Activated CD4-positive, CD25-positive, alpha-beta regulatory T cell (primary cell): ENCODE results near the gene KIFC3.
"Not testable (repeated sequence)": the region's sequence is repeated elsewhere in the genome, so short reads cannot be mapped to it uniquely, and the experiment has no call there.

ENCODE experiments used
- DNase-seq, 4 experiments: peaks; one replicate each; lab custom pipeline; 2025; lab: John Stamatoyannopoulos, UW

KIFC3 gene

GRCh38 chr16:57786632-57787518, 15.4 kb downstream of the KIFC3 start:
- no peak for DNase-seq

GRCh38 chr16:57785924-57786323, 16.4 kb downstream of the KIFC3 start:
- DNase-seq: no peak

GRCh38 chr16:57785385-57785784, 16.9 kb downstream of the KIFC3 start:
- no peak for DNase-seq

- DNase-seq: no peak
Measured at GRCh38 chr16:57784334-57784733, 18.0 kb downstream of the KIFC3 start.

- DNase-seq: no peak
Measured at GRCh38 chr16:57783883-57784282, 18.4 kb downstream of the KIFC3 start.

GRCh38 chr16:57783116-57783515, 19.2 kb downstream of the KIFC3 start:
- no peak for DNase-seq

- DNase-seq: not testable (repeated sequence)
Measured at GRCh38 chr16:57782607-57783055, 19.7 kb downstream of the KIFC3 start.

- no peak for DNase-seq
Measured at GRCh38 chr16:57781741-57782606, 20.3 kb downstream of the KIFC3 start.

- no peak for DNase-seq
Measured at GRCh38 chr16:57781349-57781740, 20.9 kb downstream of the KIFC3 start.

GRCh38 chr16:57779836-57780235, 22.5 kb downstream of the KIFC3 start:
- not testable (repeated sequence) for DNase-seq

- DNase-seq: no peak
Measured at GRCh38 chr16:57778658-57779057, 23.6 kb downstream of the KIFC3 start.

- no peak for DNase-seq
Measured at GRCh38 chr16:57775661-57776469, 26.4 kb downstream of the KIFC3 start.

GRCh38 chr16:57774705-57775285, 27.5 kb downstream of the KIFC3 start:
- no peak for DNase-seq

GRCh38 chr16:57773655-57774295, 28.5 kb downstream of the KIFC3 start:
- DNase-seq: no peak

GRCh38 chr16:57773019-57773418, 29.3 kb downstream of the KIFC3 start:
- DNase-seq: no peak

GRCh38 chr16:57771141-57771785, 31.0 kb downstream of the KIFC3 start:
- no peak for DNase-seq

GRCh38 chr16:57770361-57770760, 31.9 kb downstream of the KIFC3 start:
- no peak for DNase-seq

- no peak for DNase-seq
Measured at GRCh38 chr16:57769541-57770145, 32.6 kb downstream of the KIFC3 start.

- no peak for DNase-seq
Measured at GRCh38 chr16:57766714-57767348, 35.5 kb downstream of the KIFC3 start.
